ENCODE results near the gene ADCY9. TPM values are rescaled to one million over a fixed set of nuclear protein-coding genes. Genes with fewer than 3 reads are reported as not detected.
"Not testable (repeated sequence)": the region's sequence is repeated elsewhere in the genome, so short reads cannot be mapped to it uniquely, and the experiment has no call there.

The ADCY9 gene
- total RNA-seq, 1 donor from 2014 or later, result 18.3 TPM

DNA sequence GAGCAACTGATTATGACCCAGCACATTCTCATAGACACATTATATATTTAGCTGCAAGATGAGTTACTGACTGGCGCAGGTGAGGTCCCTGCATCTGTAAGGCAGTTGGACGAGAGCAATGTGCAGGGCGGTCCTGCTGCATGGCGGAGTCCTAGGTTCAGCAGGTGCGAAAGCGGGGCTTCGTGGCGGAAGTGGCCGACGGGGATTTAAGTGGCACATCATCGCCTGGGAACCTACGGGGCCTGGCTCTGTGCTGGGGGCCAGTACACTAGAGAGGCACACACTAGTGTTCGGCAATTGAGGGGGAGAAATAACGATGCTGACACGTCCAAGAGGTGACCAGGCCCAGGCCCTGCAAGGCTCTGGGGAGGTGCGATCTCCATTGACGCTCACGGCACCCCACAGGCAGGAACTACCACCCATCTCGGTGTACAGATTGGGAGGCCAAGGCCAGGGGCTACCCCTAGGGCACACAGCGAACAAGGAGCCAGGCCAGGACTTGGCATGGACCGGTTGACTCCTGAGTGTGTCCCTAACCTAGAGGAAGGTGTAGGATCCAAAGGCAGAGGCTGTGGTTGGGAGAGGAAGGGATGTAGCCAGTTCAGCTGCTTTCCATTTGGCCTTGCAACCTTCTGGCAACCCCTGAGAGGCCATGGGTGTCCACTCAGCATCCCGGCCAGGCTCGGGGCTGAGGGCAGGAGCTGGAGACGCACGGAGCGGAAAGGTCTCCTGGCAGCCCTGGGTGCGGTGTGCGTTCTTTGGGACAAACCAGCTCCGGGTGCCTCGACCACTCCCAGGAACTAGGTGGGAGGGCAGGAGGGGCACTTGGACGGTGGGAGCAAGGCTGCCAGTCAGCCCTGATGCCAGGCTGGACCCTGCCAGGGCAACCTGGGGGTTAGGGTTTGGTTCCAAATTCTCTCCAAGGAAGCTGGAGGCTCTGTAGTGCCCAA lies 131.9 kb downstream of the ADCY9 start:
- DNase-seq (ENCODE audit: extremely low read depth, low read depth, low spot score), result no peak

DNA sequence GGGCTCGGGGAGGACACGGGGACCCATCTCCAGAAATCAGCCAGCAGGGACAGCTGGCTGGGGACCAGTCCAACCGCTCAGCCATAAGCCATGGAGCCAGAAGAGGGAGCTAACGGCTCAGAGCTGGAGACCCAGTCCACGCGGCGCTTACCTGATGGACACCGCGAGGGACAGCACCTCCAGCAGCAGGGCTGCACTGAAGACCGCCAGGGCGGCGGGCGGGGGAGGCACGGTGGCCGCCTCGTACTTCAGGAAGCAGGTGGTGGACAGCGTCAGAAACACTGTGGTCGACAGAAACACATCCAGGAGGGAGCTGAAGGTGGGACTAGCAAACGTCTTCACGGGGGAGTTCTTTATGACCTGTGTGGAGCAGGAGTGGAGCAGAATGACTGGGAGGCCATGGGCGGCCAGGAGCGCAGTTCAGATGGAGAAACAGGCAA lies 133.1 kb downstream of the ADCY9 start:
- DNase-seq (ENCODE audit: extremely low read depth, low read depth, low spot score), result peak; percentile 14

DNA sequence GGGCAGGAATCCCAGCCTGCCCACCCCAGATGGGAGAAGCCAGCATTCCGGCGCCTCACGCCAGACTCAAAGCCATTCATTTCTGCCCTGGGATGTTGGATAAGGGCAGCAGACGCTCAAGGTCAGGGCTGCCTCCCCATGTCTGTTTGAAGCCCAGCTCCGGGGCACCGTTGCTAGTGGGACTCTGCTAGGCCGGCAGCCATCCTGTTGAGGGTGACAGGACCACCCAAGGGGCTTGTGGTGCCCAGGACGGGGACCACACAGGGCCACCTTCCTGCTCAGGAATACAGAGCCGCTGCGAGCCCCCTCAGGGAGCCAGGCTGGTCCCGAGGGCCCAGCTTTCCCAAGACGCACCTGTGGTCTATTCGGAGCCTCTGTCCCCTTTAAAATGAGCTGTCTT lies 134.0 kb downstream of the ADCY9 start:
- DNase-seq (ENCODE audit: extremely low read depth, low read depth, low spot score), result no peak

DNA sequence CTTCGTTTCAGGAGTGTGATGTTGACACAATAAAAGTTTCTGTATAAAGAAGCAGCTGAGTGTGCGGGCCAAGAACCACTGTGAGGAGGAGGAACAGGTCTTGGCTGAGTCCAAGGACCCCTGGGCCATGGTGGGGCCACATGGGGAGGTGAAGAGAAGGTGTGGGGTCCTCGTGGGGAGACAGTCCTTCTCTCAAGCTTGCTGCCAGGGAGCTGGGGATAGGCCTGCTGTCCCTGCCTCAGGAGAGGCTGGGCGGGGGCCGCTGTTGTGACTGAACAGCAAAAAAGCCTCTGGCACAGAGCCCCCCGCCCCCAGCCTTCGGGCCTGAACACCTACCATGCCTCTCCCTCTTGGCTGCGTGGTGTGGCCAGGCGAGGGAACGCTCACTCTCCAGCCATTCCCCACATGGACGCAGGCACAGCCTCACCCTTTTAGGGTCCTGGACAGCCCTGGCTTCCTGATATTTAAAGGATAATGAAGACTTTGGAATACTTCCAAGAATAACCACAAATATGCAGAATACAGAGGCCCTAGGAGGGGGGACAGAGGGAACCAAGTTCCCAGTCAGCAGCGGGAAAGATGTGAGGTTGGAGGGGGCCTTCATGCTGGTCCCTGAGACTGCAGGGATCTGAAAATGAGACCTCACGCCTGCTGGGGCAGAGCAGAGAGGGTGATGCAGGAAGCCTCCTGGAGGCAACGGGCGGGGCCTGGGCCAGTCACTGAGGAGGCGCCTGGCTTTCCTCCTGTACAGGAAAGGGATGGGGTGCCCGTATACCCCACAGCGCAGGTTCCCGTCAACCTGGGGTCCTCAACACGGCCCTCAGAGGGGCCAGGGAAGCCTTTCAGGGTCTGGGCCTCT lies 135.8 kb downstream of the ADCY9 start:
- DNase-seq (ENCODE audit: extremely low read depth, low read depth, low spot score), result no peak

DNA sequence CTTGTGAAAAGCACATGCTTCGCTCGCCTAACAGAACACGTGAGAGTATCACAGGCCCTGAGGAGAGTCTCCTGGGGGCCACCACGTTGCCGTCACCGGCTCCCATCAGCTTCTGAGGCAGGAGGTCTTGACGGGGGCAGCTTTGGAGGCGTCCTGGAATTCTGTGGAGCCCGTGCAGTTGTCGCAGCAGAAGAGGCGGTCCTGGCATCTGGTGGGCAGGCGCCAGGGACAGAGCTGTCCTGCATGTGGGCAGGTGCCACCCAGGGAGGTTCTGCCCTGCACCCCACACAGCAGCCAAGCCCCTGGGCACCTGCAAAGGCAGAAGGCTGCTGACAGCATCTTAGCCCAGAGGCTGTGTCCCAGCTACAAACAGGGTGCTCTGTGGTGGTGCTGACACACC lies 136.7 kb downstream of the ADCY9 start:
- no peak for DNase-seq (ENCODE audit: extremely low read depth, low read depth, low spot score)

DNA sequence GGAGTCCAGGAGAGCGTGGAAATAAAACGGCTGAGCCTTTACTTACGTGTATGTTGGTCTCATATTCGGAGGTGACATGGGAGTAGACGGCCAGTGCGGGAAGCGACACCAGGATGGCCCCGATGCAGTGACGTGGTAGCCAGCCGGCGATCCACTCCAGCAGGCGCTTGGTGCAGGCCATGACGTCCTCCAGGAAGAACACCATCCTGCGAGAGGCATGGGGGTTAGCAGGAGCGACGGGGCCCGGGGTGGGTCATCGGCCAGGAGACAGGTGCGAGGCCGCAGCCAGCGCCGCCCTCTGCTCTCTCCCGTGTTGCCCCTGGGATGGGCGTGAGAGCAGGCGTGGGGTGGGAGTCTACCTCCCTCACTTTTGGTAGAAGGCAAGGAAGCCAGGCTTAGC lies 137.2 kb downstream of the ADCY9 start:
- DNase-seq (ENCODE audit: extremely low read depth, low read depth, low spot score), result no peak

DNA sequence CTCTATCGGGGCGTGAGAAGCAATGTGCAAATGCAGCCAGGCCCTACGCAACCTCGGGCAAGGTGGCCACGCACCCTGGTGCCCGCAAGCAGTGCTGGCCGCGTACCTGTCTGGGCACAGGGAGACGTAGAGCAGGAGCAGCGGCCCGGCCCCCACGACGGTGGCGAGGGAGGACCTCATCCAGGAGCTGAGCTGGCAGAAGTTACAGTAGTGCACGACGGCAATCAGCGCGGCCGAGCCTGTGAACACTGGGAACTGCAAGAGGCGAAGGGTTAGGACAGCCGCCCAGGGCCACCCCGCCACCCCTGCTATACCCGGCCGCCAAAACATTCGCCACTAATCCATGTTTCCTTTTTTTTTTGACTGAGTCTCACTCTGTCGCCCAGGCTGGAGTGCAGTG lies 138.9 kb downstream of the ADCY9 start:
- DNase-seq (ENCODE audit: extremely low read depth, low read depth, low spot score), result no peak

DNA sequence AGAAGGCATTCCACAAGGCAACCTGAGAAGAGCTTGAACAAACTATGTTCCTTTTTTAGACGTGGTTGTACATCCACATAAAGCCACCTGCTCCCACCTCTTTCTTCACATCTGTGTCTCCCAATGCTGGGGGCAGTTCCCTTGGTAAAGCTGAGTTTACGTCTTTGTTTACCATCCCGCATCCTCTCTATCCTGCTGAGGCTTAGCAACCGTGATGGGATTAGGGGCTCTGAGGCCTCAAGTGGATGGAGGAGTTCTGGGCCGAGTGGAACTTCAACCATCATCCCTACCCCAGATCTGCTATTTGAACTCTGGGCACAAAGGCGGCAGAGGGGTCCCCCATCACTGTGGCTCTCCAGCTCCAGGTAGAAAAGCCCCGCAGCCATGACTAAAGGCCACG lies 141.5 kb downstream of the ADCY9 start:
- no peak for DNase-seq (ENCODE audit: extremely low read depth, low read depth, low spot score)

DNA sequence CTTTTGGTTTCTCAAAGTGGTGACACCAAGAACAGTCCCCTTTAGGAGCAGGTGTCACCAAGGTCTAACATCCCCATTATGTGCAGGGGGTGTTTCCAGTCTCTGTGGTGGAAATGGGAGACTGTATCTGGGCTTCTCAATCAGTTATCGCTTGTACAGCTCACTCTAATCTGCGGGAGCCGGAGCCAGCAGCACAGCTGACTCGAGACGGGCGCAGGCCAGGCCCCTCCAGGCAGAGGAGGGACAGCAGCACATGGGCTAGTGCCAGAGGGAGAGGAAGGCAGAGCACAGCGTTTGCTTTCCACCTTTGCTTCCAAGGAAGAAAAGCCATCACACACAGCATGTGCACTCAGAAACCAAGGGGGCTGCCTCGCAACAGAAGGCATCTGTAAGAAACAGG lies 144.5 kb downstream of the ADCY9 start:
- no peak for DNase-seq (ENCODE audit: extremely low read depth, low read depth, low spot score)

DNA sequence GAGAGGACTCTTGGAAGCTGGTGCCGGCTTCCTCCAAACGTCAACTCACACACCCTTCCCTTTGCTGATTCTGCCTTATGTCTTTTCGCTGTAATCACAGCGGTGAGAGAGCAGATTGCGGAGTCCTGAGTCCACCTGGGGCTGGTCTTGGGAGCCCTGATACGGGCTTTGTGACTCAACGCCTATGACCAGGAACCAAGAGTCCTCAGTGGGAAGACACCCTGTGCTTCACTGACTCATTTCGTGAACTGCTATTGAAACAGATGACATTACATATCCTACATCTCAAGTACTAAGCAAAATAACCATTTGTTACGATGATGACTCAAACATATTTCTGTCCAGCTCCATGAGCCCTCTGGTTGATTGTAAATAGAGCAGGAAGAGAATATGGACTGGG lies 145.0 kb downstream of the ADCY9 start:
- DNase-seq (ENCODE audit: extremely low read depth, low read depth, low spot score), result no peak

DNA sequence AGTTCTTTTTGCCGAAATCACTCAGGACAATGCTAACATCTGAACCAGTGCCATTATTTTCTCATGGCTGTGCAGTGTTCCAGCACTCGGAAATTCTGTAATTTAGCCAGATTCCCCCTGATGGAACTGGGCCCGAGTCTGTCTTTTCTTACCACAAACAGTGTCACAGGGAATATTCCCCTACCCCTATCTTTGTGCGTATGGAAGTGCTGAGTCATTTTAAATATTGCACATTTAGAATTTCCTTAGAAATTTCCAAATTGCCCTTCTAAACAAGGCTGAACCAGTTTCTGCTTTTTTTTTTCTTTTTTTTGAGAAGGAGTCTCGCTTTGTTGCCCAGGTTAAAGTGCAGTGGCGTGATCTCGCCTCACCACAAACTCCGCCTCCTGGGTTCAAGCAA lies 147.7 kb downstream of the ADCY9 start:
- no peak for DNase-seq (ENCODE audit: extremely low read depth, low read depth, low spot score)

DNA sequence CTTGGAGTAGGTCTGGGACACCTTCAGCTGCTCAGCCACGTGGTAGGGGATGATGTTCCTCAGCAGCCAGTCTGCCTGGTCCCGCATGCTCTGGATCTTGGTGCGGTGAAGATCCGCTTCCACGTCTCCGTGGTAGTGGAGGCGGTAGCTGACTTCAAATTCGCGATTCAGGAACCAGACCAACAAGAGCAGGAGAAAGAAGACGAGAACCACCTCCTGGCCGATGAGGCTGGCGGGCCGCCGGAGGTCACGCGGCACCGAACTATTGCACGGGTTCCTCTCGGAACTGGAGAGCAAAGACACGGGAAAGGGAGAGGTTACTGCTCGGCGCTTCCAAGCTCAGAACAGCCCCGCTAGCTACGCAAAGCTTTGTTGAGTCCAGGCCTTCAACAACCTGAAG lies 149.6 kb downstream of the ADCY9 start:
- DNase-seq (ENCODE audit: extremely low read depth, low read depth, low spot score), result no peak

DNA sequence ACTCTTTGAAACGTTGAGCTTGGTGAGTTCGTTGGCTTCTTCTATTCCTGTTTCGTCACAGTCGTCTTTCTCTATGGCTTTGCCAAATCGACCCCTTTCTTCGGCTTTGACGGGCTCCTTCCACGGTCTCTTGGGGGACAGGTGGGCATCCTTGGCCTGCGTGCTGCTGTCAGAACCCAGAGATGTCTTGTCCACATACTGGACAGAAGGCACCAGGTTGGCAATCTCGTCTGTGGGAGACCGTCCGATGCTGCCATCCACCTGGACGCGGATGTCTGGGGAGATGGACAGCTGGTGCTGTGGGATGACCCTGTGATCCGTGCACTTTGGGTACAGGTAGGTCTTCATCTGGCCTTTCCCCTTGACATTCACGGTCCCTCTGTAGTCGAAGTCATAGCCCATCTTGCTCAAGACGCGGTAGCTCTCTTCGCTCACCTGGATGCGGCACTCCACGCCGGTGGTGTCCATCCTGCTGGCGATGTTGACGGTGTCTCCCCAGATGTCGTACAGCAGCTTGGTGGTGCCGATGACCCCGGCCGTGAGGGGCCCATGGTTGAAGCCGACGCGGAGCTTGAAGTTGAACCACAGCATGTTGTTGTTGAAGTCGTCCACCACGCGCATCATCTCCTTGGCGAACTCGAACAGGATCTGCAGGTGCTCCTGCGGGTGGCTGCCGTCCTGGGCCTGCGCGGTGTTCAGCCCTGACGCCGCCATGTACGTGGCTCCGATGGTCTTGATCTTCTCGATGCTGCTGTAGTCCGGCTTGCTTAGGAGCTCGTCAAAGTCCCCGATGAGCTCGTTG lies 150.3 kb downstream of the ADCY9 start:
- DNase-seq (ENCODE audit: extremely low read depth, low read depth, low spot score), result no peak

DNA sequence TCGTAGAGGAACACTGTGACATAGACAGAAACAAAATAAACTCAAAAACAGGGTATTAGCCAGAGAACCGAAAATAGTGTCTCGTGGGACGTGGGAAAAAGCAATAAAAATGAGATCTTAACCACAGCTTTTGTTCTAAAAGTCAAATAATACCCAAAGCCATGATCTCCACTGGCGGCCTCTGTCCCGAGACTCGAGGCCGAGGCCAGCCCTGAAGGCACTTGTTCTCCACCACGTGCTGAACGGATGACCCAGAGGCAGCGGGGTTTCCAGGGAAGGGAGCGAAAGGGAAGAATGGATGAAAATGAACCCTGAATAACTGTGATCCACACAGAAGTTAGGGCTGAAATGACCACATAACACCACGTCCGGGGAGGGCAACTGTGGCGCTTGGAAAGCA lies 150.9 kb downstream of the ADCY9 start:
- DNase-seq (ENCODE audit: extremely low read depth, low read depth, low spot score), result no peak

DNA sequence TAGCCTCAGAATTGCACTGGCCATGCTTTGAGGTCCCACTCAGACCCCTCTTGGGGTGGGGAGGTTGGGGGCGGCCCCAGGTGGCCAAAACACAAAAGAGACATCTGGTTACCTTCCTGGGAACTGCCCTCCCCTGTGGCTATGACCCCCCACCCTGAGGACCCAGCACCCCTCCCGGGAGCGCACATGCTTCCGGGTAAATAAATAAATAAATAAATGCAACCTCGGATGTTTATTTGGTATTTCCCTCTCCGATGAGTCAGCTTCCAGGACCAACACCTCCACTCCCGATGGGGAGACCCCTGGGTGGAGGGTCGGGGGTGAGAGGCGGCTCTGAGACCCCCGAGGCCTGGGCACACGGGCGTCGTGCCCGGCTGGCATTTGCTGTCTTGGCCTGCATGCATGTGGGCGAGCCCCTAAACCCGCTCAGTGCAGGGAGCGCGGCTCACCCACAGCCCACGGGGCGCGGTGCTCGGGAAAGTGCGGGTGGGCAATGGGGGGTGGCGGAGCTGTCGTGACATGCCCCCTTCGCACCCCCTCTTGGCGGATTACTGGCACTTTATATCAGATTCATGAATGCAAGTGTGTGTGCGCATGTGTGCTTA lies 151.5 kb downstream of the ADCY9 start:
- DNase-seq (ENCODE audit: extremely low read depth, low read depth, low spot score), result no peak

DNA sequence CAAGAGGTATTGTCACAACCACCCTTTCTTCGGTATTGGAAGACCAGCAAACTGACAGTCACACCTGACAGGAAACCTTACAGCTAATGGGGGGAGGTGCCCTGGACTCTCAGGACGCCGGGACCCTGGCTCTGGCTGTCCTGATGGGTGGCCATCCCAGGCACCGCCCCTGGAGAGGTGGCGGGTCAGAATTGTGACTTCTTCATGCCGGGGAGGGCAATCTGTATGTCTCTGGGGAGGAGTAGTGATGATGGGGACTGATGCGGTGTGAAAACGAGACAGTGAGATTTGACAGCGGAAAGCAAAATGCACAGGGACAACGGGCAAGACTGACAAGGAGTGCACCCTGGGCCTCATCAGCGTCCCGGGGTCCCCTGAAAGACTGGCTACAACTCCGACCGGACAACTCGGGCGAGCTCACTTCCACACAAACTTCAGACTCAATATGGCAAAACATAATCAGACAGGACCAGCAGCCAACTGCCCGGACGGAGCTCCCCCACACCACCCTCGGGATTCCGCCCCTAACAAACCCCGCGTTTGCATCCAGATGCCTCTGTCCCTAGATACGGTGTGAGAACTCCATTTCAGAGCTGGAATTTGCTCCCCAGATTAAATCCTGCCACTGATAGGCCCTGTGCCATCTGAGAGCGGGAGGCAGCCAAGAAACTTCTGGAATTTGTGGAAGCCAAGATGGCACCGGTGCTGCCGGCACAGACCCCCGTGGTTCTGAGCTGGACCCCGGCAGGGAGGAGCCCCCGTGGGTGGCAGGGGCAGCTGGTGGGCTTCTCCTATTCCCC lies 152.2 kb downstream of the ADCY9 start:
- DNase-seq (ENCODE audit: extremely low read depth, low read depth, low spot score), result no peak

DNA sequence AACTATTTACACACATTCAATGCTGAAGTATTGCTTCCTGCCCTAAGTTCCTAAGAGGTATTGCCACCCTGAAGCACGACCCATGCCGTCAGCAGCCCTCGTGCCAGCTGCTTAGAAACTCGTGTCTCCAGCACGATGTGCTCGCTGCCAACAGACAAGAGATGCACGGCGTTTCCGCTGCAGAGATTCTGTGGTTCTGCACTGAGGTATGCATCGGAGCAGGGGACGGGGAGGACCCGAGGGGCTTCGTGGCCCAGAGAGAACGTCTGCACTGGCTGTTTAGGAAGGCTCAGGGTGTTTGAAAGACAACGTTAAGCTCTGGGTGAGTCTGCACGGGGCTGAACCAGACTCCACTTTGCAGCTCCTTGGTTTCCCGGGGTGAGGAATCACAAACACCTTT lies 153.0 kb downstream of the ADCY9 start:
- no peak for DNase-seq (ENCODE audit: extremely low read depth, low read depth, low spot score)

DNA sequence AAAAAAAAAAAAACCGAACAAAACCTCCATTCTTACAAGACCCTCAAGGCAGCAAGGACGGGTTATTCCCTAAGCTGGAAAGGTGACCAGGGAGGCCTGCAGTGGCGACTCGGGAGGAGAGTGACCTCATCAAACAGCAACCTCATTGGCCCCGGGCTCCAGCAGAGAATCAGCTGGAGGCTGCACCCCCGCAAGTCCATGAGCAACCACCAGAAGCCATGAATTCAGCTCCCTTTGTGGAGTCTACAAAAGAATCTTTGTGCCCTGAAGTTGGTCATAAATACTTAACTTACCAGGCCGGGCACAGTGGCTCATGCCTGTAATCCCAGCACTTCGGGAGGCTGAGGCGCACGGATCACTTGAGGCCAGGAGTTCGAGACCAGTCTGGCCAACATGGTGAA lies 154.8 kb downstream of the ADCY9 start:
- DNase-seq (ENCODE audit: extremely low read depth, low read depth, low spot score), result no peak

DNA sequence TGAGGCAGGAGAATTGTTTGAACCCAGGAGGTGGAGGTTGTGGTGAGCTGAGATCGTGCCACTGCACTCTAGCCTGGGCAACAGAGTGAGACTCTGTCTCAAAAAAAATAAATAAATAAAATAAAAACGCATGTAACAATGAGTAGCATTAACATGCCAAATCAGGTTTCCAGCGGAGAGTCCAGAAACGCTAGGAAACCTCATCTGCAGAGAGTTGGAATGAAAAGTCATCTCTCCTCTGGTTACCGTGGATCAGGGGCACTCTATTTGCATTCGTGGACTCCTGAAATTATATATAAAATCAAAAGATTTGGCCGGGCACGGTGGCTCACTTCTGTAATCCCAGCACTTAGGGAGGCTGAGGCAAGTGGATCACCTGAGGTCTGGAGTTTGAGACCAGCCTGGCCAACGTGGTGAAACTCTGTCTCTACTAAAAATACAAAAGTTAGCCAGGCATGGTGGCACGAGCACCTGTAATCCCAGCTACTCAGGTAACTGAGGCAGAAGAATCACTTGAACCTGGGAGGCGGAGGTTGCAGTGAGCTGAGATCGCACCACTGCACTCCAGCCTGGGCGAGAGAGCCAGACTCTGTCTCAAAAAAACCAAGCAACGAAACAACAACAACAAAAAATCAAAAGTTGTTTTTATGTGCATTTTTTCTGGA lies 156.2 kb downstream of the ADCY9 start:
- not testable (repeated sequence) for DNase-seq (ENCODE audit: extremely low read depth, low read depth, low spot score)

Measured in glomerular endothelial cell (primary cell).